HEK293 (cell line): ENCODE measurements around the gene CCDC3.

ENCODE experiments used
- CTCF ChIA-PET: fragments of 350-600 bp; formaldehyde crosslinking; extraction: SDS; loops from one replicate; lab custom pipeline; 2021; ENCODE audit warnings: antibody characterized with exemption; lab: Yijun Ruan, JAX
- POLR2A ChIA-PET: fragments of 300-600 bp; formaldehyde crosslinking; extraction: SDS; loops from one replicate; lab custom pipeline; 2020; ENCODE audit warnings: antibody characterized with exemption, inconsistent platforms; lab: Yijun Ruan, JAX
- H3K27ac ChIP-seq: fragments of 200-500 bp; sonication (Bioruptor generic); 2 replicates; pipeline ENCODE4 v1.5.1; 2014; ENCODE audit warnings: low read depth, low read length, control low read depth, inconsistent platforms; ENCODE audit errors: extremely low read depth
- H3K36me3 ChIP-seq, 2 experiments: fragments of 200-500 bp in 1 of 2; sonication (Bioruptor generic) in 1 of 2; 1 replicate in 1 of 2; 2 replicates in 1 of 2; pipeline ENCODE4 v1.5.1; 2014 to 2017; ENCODE audit warnings: inconsistent platforms in 2 of 2, low read length in 2 of 2; ENCODE audit not compliant: control insufficient read depth in 2 of 2, insufficient read depth in 1 of 2
- H3K4me1 ChIP-seq: fragments of 200-500 bp; sonication (Bioruptor generic); 2 replicates; pipeline ENCODE4 v1.5.1; 2014; ENCODE audit warnings: mild to moderate bottlenecking, low read length, inconsistent platforms; ENCODE audit not compliant: control insufficient read depth, insufficient read depth
- H3K4me3 ChIP-seq: 2 replicates; pipeline ENCODE4 v1.5.1; 2011; ENCODE audit warnings: low read depth, mild to moderate bottlenecking, control low read depth, low read length, moderate library complexity
- H3K9me3 ChIP-seq: fragments of 200-500 bp; sonication (Bioruptor generic); 2 replicates; pipeline ENCODE4 v1.5.1; 2014; ENCODE audit warnings: low read depth, low read length, inconsistent platforms; ENCODE audit not compliant: control insufficient read depth, insufficient read depth
- HOXA7 ChIP-seq: sonication (generic); formaldehyde crosslinking; IDR thresholded peaks from 2 replicates; pipeline ENCODE4 v1.8.1; 2022; ENCODE audit warnings: missing genetic modification reagents, borderline replicate concordance
- KLF1 ChIP-seq: fragments of 450-650 bp; formaldehyde crosslinking; IDR thresholded peaks from 2 replicates; pipeline ENCODE4 v1.5.1; 2016; ENCODE audit warnings: missing biosample characterization, missing genetic modification characterization
- KLF16 ChIP-seq: fragments of 450-650 bp; formaldehyde crosslinking; IDR thresholded peaks from 2 replicates; pipeline ENCODE4 v1.5.1; 2017; ENCODE audit warnings: missing biosample characterization, missing genetic modification characterization
- KLF9 ChIP-seq: fragments of 450-650 bp; formaldehyde crosslinking; IDR thresholded peaks from 2 replicates; pipeline ENCODE4 v1.5.1; 2016; ENCODE audit warnings: missing biosample characterization, missing genetic modification characterization, low read depth
- MEIS1 ChIP-seq: sonication (generic); formaldehyde crosslinking; IDR thresholded peaks from 2 replicates; pipeline ENCODE4 v1.8.1; 2022; ENCODE audit warnings: missing genetic modification reagents, mild to moderate bottlenecking, borderline replicate concordance
- PRDM1 ChIP-seq: fragments of 450-650 bp; formaldehyde crosslinking; IDR thresholded peaks from 2 replicates; pipeline ENCODE4; 2016; ENCODE audit warnings: missing biosample characterization, missing genetic modification characterization
- PRDM10 ChIP-seq: fragments of 450-650 bp; formaldehyde crosslinking; IDR thresholded peaks from 2 replicates; pipeline ENCODE4 v1.5.1; 2016; ENCODE audit warnings: missing biosample characterization, missing genetic modification characterization
- PRDM2 ChIP-seq: fragments of 450-650 bp; formaldehyde crosslinking; IDR thresholded peaks from 2 replicates; pipeline ENCODE4 v1.5.1; 2016; ENCODE audit warnings: missing biosample characterization, missing genetic modification characterization, borderline replicate concordance
- ZBTB10 ChIP-seq: fragments of 450-650 bp; formaldehyde crosslinking; IDR thresholded peaks from 2 replicates; pipeline ENCODE4 v1.5.1; 2016; ENCODE audit warnings: missing biosample characterization, missing genetic modification characterization
- ZNF10 ChIP-seq: fragments of 450-650 bp; formaldehyde crosslinking; IDR thresholded peaks from 2 replicates; pipeline ENCODE4 v1.5.1; 2017; ENCODE audit warnings: missing biosample characterization, missing genetic modification characterization
- ZNF112 ChIP-seq: fragments of 450-650 bp; formaldehyde crosslinking; IDR thresholded peaks from 2 replicates; pipeline ENCODE4 v1.5.0; 2017; ENCODE audit warnings: missing biosample characterization, missing genetic modification characterization
- ZNF18 ChIP-seq: fragments of 450-650 bp; formaldehyde crosslinking; IDR thresholded peaks from 2 replicates; pipeline ENCODE4 v1.5.1; 2016; ENCODE audit warnings: missing biosample characterization, missing genetic modification characterization
- ZNF202 ChIP-seq: fragments of 450-650 bp; formaldehyde crosslinking; IDR thresholded peaks from 2 replicates; pipeline ENCODE4 v1.5.1; 2016; ENCODE audit warnings: missing biosample characterization, missing genetic modification characterization, borderline replicate concordance
- ZNF501 ChIP-seq: fragments of 450-650 bp; formaldehyde crosslinking; IDR thresholded peaks from 2 replicates; pipeline ENCODE4 v1.5.1; 2016; ENCODE audit warnings: missing biosample characterization, missing genetic modification characterization
- ZNF664 ChIP-seq: fragments of 450-650 bp; formaldehyde crosslinking; IDR thresholded peaks from 2 replicates; pipeline ENCODE4 v1.5.1; 2016; ENCODE audit warnings: missing biosample characterization, missing genetic modification characterization
- ZNF670 ChIP-seq: fragments of 450-650 bp; formaldehyde crosslinking; IDR thresholded peaks from 2 replicates; pipeline ENCODE4 v1.5.1; 2016; ENCODE audit warnings: missing biosample characterization, missing genetic modification characterization, low read depth
- ZNF704 ChIP-seq: fragments of 450-650 bp; formaldehyde crosslinking; IDR thresholded peaks from 2 replicates; pipeline ENCODE4 v1.5.1; 2016; ENCODE audit warnings: missing biosample characterization, missing genetic modification characterization
- ZNF791 ChIP-seq: fragments of 450-650 bp; formaldehyde crosslinking; IDR thresholded peaks from 2 replicates; pipeline ENCODE4 v1.5.1; 2016; ENCODE audit warnings: missing biosample characterization, missing genetic modification characterization
- ZSCAN5A ChIP-seq: fragments of 450-650 bp; formaldehyde crosslinking; IDR thresholded peaks from 2 replicates; pipeline ENCODE4 v1.5.1; 2016; ENCODE audit warnings: missing biosample characterization, missing genetic modification characterization

Gene CCDC3

GRCh38 chr10:13019280-13019679 lies 17.8 kb upstream of the CCDC3 start (continued):
- TF ChIP-seq ZNF670 (tag by site-specific recombination) (no peak), ZNF501 (tag by site-specific recombination) (no peak), PRDM1 (tag by site-specific recombination) (no peak), MEIS1 (CRISPR knock-in tag) (no peak), ZNF18 (tag by site-specific recombination) (no peak), HOXA7 (CRISPR knock-in tag) (no peak), KLF16 (tag by site-specific recombination) (no peak), ZNF664 (tag by site-specific recombination) (no peak), PRDM10 (tag by site-specific recombination) (no peak), KLF1 (tag by site-specific recombination) (no peak), ZNF791 (tag by site-specific recombination) (no peak), ZNF704 (tag by site-specific recombination) (no peak), PRDM2 (tag by site-specific recombination) (no peak), ZNF112 (tag by site-specific recombination) (no peak)

GRCh38 chr10:13018171-13018570 lies 16.7 kb upstream of the CCDC3 start:
- Histone ChIP-seq H3K27ac (no peak overlapping the region), H3K9me3 (no peaks in the 10 kb centered on the region), H3K4me1 (no peaks in the 10 kb centered on the region), H3K4me3 (no peak overlapping the region), H3K36me3 (no peaks in the 10 kb centered on the region)
- ChIA-PET CTCF (no interaction called here), POLR2A (no interaction called here)
- TF ChIP-seq ZSCAN5A (tag by site-specific recombination) (no peak), ZBTB10 (tag by site-specific recombination) (no peak), KLF16 (tag by site-specific recombination) (no peak), ZNF10 (tag by site-specific recombination) (no peak), ZNF202 (tag by site-specific recombination) (no peak), KLF9 (tag by site-specific recombination) (no peak)
